ENCODE measurements around the gene NCDN.

GRCh38 chr1:35594005-35594760 is 36.6 kb downstream of the NCDN start:
- TF ChIP-seq EZH2phosphoT487 (IDR thresholded peaks at IDR 0.05; ENCODE audit: insufficient read depth, low read depth): no peak
- no peak for TF ChIP-seq EZH2 (IDR thresholded peaks at IDR 0.05; ENCODE audit: insufficient read depth, poor library complexity, severe bottlenecking)
